Measurements from ENCODE around the gene PNPO.

Gene PNPO

DNA sequence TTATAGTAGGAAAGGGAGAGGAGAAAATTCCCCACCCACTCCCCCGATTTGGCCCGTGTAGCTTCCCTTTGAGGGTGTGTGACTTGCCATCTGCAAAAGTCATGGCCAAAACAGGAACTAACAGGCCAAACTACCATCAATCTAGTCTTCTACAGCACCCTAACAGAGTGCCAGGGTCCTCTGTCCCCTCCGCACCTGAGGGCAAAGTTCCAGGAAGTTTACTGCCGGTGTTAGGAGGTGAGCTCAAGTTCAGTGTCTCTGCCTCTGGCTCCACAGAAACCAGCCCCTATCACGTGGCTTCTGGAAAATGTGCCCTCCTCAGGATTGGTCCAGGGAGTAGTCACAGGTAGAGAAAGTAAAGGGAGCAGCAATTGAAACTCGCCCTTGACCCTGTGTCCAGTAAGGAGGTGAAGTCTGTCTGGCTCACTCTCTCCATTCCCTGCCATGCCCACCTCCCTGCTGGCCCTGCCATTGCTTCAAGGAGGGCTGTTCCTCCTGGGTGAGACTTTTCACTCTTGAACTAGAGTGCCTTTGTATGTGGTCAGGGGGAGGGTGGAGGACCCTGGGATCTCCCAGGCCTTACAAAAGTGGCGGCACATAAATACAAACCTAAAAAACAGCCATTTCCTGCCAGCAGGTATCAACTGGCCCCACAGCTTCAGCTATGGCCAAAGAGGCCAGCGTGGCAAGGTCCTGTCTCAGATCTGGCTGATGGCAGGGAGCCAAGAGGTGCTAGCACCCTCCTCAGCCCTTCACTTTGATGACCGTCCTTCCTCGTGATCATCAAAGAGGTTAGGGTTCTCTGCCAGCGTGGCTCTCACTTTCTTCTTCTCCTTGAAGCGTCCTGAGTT is 11.0 kb downstream of the PNPO start:
- no peak for FAIRE-seq

DNA sequence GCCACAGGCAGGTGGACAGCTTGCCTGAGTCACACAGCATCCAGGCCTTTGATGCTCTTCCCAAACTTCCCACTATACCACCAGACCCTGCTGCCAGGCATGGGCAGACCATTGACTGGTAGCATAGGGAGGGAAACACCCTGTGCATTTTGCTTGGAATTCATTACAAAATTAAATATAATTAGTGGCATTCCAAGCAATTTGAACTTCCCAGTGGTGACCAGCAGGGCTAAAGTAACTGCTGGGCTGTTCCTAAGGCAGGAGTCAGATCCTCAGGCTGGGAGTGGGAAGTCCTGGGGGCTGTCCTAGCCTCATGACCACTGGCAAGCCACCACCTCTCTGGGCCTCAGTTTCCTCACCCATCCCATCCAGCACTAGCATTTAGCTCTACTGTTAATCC is 12.5 kb downstream of the PNPO start:
- no peak for FAIRE-seq

DNA sequence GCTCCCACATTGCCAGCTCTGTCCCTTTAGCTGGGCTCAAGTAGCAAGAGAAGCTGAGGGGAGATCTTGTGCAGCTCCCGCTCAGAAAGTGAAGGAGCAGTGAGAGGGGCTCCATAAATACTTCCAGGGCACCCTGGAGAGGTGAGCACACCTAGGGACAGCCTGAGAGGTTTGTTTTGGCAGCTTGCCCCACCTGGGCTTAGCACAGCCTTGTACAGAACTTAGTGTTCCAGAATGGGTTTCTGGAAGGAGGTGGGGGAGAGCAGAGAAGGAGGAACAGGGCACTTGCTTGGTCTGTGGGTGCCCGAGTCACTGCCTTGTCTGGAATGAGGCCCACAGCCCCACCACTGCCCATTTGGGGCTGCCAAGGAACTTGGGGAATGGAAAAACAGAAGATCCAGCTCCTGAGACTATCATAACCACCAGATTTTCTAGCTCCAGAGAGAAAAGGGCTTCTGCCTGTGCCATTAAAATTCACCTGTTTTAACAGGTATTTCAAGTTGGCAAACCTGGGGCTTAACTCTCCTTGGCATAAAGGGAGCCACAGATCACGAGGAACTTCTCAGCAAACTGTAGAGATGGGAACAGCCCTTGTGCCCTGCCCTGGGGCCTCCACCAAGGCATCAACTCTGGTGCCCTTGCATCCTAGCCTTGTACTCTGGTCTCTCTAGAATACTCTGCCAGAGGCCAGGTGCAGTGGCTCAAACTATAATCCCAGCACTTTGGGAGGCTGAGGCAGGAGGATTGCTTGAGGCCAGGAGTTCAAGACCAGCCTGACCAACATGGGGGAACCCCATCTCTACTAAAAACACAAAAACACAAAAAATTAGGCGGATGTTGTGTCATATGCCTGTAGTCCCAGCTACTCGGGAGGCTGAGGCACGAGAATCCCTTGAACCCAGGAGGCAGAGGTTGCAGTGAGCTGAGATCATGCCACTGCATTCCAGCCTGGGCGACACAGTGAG is 14.4 kb downstream of the PNPO start:
- no peak for FAIRE-seq

DNA sequence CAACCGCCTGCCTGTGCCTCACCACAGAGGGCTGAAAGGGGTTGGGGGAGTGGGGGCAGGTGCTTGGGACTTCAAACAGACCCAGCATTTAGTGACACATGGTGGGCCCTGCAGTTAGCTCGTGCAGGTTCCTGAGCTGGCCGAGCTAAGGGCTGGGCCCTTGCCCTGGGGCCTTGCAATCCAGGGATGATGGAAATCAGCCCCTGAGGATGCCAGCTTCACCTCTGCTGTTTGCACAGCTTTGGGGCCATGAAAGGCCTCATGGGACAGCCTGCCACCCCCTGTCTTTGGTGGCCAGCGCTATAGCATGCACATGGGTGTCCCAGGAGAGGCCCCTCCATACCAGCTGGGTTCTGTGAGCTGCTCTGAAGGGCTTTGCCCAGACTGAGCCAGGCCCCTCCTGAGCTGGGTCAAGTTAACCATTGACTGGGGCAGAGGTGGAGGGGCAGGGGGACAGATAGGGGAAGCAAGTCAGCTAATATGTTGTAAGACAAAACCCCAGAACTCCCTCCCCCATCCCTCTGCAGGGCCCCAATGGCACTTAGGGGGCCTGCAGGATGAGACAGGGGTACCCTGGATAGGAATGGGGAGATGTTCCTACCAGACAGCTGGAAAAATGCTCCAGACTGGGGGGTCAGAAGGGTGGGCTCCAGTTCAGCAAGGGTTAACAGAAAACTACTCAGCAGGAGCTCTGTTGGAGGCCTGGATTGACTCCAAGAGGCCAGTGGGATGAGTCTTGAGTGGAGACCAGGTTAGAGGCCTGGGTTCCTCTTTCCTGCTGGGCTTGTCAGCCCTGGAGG is 15.6 kb downstream of the PNPO start:
- FAIRE-seq = no peak

DNA sequence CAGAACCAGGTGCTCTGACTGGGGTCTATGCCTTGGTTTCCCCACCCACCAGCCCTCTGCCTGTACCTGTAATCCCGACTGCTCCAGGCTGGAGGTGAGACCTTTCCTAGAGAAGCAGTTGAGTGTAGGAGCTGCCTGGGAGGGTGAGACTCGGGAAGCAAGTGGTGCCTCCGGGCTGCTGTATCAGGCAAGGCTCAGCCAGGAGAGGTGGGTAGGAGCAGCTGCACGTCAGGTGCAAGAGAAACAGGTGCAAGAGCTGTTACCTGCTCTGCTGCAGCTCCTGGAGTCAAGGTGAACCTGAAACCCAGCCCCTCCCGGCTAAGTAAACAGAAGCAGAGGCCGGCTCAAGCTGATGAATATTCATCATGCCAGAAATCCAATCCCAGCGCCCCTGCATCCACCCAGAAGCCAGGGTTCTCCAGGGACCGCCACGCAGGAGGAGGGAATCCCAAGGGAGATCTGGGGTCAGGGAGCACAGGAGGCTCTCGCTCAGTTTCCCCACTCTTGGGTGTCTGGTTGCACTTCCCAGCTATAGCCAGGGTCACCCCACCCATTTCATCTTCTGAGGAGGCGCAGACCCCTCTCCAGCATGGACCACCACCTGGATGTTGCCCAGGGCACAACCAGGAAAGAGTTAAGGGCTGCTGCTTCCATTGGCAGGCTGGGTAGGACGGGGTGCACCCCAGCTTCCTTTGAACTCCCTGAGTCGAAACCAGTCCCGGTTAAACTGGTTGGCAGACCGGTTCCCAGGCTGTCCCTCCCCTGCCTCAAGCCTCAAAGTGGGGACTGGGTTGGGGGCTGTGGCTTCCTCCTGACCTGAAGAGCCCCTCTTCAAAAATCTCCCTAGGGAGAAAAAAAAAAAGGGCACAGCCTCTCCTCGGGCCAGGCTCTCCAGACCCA is 16.5 kb downstream of the PNPO start, which contains the start of gene PRR15L:
PRR15L (minus strand) TSS at position 293 of the 900 bp plus-strand sequence. CDS start 4,649 bp downstream, outside the sequence.
- FAIRE-seq = no peak

DNA sequence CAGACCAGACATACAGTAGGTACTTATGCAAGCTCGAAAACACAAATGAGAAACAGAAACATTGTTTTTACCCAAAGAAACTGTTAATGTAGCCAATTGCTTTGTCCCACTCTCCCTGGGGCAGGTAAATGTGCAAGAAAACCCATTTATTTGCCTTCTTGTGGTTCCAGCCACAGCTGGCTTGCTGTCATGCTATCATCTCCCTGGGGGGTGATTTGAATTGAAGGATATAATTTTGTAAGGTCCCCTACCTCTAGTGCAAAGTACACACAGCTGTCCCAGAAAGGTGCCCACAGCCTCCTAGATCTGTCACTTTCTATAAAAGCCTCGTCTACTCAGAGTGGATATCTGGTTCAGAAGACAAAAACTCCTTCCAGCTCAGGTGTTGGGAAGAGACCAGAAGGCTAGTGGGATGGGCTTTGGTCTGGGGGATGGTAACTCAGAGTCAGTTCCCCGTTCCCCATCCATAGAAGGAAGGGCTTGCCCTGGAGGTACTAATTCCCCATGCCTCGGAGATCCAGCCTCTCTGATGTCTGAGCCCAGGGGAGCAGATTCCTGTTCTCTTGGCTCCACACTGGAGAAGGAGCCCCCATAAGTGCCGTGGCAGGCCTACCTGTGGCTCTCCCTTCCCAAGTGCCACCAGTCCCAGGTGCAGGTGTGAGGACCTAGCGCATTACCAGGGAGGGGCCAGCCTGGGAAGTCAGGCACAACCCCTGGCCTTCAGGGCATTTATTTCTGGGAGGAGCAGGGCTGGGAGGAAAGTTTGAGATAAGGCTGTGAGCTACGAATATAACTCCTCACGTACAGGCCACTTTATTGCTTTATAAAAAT is 18.7 kb downstream of the PNPO start:
- FAIRE-seq = no peak

DNA sequence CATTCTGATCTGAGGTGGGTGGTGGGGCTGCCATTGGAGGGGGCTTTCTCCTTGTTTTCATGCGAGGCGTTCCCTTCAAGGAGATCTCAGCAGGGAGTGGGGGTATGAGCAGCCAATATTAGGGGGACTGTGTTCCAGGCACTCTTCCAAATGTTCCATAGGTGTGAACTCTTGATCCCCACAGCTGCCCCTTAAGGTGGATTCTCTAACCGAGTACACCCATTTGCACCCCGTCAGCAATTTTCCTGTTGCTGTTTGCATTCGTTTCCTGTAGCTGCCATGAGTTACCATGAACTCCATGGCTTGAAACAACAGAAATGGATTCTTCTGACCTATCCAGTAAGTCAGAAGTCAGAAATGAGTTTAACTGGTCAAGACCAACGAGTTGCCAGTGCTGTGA is 20.0 kb downstream of the PNPO start:
- FAIRE-seq = no peak

DNA sequence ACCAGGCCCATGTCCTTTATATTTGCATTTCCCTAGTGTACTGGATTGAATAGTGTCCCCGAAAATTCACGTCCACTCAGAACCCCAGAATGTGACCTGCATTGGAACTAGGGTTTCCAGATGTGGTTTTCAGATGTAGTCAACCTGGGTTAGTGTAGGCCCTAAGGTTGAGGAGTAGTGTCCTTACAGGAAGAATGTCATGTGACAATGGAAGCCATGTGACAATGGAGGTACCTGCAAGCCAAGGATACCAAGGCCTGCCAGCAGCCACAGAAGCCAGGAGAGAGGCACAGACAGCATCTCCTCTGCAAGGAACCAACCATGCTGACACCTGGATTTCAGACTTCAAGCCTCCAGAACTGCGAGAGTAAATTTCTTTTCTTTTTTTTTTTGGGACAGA is 21.5 kb downstream of the PNPO start:
- no peak for FAIRE-seq

DNA sequence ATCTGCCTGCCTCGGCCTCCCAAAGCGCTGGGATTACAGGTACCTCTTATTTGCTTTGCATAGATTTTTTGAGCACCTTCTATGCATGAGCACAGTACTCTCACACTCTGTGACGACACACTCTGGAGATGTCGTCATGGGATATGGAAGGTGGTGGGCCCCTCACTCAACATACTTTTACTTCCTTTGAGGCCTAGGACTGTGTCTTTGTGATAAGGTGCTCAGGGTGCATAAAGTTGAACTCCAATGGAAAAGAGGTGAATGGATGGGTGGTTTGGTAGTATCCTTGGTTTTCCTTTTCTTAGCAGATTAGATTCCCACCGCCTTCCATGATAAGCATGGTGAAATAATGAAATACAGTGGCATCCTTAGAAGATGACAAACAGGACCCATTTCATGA is 23.5 kb downstream of the PNPO start:
- FAIRE-seq = no peak

DNA sequence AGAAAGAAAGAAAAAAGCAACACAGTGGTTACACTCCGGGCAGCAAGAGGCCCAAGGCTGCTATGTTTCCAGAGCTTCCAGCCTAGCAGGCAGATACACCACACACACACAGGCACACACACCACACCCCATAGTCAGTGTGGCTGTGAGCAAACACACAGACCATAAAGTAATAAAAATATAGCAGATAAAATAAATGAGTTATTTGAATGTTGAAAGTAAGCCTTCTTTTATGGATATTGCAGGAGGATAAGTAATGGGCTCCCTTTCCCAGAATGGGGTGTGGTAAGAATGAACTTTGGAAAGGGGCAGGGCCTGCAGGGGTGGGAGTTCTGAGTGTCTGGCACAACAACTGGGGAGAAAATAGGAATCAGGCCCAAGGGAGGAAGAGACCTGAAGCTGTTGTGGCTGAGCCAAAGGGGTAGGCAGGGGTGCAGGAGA is 24.7 kb downstream of the PNPO start:
- FAIRE-seq = no peak

DNA sequence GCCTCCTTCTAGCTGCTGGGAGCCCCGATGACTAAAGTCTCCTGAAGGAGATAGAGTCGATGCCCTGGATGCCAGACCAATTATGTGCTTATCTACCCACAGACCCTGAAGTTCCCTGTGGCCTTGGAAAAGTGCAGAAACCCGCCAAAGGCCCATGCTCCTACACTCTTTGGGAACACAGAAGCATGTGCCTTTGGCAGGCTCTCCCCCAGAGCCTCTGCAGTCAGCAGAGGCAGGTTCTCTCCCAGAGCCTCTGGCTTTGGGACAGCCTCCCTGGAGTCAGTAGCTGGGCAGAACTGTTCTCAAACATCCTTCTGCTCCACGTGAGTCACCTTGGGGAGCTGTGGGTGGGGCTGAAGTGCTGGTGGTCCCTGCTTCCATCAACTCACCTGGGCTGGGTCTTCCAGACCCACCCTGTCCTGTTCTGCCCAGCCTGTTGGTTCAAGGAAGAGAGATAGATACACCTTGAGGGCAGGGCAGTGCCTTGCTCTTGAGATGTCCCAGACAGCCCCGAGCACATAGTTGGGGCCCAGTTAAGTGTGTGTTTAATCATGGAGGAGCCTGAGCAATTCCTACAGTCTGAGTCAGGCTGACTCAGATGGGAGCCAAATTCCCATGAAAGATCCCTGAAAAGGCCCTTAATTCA is 26.4 kb downstream of the PNPO start:
- no peak for FAIRE-seq

DNA sequence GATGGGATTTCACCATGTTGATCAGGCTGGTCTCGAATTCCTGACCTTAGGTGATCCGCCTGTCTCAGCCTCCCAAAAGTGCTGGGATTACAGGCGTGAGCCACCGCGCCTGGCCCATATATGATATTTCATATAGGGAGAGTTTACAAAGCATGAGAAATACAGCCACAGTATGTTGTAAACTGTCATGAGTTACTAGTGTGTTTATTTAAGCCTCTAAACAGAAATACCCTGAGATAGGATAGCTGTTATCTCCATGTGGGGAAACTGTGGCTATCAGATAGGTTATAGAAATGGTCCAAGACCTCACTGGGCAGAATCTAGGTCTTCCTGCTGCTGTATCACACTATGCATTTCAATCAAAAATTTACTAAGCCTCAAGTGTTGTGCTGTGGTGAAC is 27.5 kb downstream of the PNPO start:
- no peak for FAIRE-seq

DNA sequence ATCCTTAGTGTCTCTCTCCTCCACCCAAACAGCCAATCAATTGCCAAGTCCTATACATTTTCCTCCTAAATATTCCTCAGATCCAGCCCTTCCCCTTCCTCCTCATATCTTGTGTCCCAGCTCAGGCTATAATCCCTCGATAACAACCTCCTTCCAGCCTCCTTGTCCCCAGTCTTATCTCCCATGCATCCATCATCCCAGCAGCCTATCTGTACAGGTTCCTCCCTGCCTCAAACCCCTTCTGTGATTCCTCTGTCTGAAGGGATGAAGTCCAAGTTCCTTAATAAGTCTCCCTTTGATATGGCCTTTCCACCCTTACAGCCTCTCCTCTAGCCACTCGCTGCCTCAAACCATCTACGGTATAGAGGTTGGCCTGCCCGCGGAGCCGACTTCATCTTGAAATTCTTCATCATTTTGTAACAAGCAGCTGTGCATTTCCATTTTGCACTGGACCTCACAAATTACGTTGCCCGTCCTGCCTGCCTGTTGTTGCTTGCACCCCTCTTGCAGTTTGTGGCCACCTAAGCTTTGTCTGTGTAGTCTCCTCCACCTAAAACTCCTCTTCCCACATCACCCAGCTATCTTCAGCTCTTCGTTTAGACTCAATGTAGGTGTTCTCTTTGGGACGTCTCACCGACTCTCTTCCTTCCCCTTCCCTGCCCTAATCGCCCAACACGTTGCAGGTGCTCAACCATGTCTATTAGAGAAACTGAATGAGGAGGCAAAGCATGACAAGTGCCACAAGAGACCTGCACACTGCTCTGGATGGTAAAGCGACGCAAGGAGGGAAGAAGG is 28.8 kb downstream of the PNPO start:
- FAIRE-seq = no peak

DNA sequence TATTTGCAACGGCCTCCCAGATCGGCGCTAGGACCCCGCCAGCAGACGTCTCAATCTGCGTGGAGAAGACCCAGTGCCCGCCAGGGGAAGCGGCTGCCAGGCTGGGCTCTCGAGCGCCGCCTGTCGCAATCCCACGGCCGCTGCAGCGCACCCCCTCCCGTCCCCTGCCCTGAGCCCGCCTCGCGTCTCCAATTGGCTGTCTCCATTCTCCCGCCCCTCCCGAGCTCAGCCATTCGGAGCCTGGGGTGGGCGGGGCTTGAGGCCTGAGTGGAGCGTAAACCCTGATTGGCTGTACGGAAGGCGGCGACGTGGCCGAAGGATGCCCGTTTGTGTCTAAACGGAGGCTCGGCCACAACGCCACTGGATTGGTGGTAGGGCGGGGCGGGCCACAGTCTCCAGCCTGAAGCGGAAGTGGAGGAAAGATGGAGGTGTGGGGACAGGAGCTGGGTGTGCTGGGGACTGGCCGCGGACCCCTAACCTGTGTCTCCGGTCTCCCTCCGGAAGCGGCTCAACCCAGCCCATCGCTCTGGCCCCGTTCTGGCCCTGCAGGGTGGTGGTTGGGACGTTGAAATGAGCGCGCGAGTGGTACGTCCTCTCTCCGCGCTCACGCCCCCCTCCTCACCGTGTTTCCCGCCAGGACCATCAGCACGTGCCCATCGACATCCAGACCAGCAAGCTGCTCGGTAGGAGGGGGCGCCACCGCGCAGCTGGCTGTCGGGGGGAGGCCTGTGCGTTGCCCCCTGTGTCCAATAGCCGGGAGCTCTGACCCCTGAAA is 29.5 kb downstream of the PNPO start, which contains the start of gene CDK5RAP3:
CDK5RAP3 (plus strand) TSS at position 389 of the 775 bp plus-strand sequence; CDS start at position 423, 34 bp downstream.
- peak; percentile 88 for FAIRE-seq

DNA sequence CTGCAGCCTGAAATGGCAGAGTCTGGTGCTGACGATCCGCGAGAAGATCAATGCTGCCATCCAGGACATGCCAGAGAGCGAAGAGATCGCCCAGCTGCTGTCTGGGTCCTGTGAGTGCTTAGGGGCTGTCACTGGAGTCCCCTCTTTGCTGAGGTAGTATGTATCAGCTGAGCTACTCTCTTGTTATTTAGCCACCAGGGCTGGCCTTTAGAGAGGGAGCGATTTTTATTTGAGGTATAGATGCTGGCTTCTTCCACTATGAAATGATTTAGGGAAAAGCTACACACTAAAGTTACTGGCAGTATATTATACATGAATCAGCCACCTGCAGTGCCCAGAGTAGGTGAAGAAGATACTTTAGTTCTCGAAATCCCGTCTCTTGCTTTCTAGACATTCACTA is 32.2 kb downstream of the PNPO start:
- FAIRE-seq = no peak

DNA sequence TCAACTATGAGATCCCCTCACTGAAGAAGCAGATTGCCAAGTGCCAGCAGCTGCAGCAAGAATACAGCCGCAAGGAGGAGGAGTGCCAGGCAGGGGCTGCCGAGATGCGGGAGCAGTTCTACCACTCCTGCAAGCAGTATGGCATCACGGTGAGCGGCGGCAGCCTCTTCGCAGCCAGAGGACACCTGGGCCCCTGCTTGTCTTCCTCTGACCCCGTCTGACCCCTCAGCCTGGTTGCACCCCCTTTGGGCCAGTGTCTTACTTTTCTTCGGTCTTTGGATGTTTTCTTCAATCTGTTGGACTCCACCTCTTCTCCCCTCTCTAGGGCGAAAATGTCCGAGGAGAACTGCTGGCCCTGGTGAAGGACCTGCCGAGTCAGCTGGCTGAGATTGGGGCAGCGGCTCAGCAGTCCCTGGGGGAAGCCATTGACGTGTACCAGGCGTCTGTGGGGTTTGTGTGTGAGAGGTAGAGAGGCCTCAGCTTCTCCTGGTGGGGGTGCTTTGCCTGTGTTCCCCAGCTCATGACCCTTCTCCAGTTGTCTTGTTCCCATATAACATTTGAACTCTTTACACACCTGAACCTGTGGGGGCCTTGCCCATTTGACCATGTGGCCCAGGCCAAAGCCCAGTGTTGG is 33.9 kb downstream of the PNPO start:
- FAIRE-seq = no peak

DNA sequence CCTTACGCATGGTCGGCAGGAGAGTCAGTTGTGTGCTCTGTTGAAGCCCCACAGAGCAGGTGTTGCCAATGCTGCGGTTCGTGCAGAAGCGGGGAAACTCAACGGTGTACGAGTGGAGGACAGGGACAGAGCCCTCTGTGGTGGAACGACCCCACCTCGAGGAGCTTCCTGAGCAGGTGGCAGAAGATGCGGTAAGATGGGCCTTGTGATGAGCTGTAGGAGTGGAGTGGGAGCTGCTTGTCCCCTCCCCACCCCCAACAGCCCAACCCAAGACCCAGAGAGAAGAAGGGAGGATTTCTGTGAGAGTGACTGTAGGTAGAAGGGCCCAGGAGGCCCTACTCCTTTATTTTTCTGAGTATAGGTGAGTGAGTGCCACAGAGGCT is 34.4 kb downstream of the PNPO start:
- FAIRE-seq = no peak

DNA sequence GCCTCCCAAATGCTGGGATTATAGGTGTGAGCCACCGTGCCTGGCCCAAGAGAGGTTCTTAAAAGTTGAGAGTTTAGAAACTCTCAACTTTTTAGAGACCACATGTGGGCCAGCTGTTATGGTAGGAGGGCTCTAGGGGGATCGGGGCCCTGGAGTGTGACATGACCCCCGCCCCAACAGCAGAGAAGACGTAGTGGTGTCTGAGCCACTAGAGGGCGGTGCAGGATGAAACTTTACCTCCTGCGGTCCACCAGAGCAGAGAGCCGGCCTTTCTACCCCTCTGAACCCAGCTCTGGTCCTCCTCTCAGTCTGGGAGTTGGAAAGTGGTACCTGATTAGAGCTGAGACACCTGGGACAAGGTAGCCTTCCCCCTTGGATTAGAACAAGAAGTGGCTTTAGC is 37.0 kb downstream of the PNPO start:
- no peak for FAIRE-seq

All from colon (tissue), 2 donors.